HL-60 (cell line): ENCODE data around the gene SLC24A3.

ENCODE experiments used
- POLR2AphosphoS5 ChIP-seq: IDR thresholded peaks from 2 replicates; pipeline ENCODE4 v1.6.1; 2012; ENCODE audit warnings: low read depth
- REST ChIP-seq: IDR thresholded peaks from 2 replicates; pipeline ENCODE4 v1.6.1; 2012; ENCODE audit warnings: low read depth; ENCODE audit not compliant: insufficient replicate concordance
- SPI1 ChIP-seq: IDR thresholded peaks from 2 replicates; pipeline ENCODE4 v1.6.1; 2012; ENCODE audit warnings: low read depth, mild to moderate bottlenecking, borderline replicate concordance
- TF ChIP-seq, protein P1 (sequence below): IDR thresholded peaks from one replicate; pipeline ENCODE4 v1.5.1; 2011; ENCODE audit warnings: low read length, control low read depth, inconsistent platforms; ENCODE audit not compliant: insufficient read depth

GRCh38 chr20:19449051-19449450 lies 236.6 kb downstream of the SLC24A3 start:
- TF ChIP-seq POLR2AphosphoS5 = no peak
- TF ChIP-seq, protein P1, sequence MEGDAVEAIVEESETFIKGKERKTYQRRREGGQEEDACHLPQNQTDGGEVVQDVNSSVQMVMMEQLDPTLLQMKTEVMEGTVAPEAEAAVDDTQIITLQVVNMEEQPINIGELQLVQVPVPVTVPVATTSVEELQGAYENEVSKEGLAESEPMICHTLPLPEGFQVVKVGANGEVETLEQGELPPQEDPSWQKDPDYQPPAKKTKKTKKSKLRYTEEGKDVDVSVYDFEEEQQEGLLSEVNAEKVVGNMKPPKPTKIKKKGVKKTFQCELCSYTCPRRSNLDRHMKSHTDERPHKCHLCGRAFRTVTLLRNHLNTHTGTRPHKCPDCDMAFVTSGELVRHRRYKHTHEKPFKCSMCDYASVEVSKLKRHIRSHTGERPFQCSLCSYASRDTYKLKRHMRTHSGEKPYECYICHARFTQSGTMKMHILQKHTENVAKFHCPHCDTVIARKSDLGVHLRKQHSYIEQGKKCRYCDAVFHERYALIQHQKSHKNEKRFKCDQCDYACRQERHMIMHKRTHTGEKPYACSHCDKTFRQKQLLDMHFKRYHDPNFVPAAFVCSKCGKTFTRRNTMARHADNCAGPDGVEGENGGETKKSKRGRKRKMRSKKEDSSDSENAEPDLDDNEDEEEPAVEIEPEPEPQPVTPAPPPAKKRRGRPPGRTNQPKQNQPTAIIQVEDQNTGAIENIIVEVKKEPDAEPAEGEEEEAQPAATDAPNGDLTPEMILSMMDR = no peak
- no peak for TF ChIP-seq REST
- TF ChIP-seq SPI1 = no peak
